IPS DF 4.7 (cell line): ENCODE measurements around the gene HAUS5.
A peak's percentile ranks its signal among the peaks of the same experiment; 100 is the strongest.

Experiments
- DNase-seq: peaks from one replicate; pipeline ENCODE4 v3.0.0-alpha.2; 2013; ENCODE audit warnings: low spot score; ENCODE audit errors: extremely low read depth

HAUS5 gene

DNA sequence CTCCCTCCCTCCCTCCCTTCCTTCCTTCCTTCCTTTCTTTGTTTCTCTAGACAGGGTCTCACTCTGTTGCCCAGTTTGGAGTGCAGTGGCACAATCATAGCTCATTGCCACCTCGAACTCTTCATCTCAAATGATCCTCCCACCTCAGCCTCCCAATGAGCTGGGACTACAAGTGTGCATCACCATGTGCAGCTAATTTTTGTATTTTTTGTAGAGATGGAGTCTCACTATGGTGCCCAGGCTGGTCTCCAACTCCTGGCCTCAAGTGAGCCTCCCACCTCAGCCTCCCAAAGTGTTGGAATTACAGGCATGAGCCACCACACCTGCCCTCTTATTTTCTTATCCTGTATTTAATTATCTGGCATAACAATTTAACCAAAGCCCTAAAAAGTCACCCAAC lies 58.2 kb downstream of the HAUS5 start:
- DNase-seq: no peak

DNA sequence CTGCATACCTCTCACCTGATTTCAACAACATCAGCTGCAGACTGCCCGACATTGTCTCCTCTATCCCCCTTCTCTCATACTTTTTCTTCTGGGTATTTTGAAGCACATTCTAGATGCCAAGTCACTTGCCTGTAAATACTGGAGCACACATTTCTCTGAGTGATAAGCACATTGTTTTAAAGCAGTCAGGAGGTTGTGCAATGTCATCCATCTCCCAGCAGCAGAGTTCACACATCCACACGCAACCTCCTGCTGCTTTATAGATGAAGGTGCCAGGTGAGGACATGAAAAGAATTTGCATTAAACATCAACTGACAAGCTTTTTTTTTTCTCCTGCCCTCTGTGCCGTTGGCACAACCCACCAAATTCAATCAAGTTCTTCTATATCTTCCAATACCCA lies 59.3 kb downstream of the HAUS5 start:
- no peak for DNase-seq

DNA sequence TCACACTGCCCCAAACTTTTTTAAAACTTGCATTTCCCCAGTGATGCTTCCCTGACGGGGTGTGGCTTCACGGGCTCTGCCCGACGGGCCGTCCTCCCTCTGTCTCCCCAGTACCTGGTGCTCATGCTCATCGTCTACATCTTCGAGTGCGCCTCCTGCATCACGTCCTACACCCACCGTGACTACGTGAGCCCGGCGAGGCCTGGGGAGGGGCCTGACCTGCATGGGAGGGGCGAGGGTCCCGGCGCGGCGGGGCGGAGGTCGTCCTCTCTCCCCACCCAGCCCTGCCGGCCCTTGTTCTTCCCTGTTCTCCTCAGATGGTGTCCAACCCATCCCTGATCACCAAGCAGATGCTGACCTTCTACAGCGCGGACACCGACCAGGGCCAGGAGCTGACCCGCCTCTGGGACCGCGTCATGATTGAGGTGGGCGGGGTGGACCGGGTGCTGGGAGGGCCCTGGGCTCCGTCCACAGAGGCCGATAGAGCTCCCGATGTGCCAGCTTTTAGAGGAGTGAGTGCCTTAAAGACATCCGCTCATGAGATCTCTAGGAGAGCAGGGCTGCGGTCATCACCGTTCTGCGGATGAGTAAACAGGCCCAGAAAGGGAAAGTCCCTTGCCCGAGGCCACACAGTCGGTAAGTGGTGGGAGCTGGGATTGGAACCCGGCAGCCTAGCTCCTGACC lies 60.7 kb downstream of the HAUS5 start:
- DNase-seq: peak; percentile 7
